AG04449 (cell line): ENCODE measurements around the gene TSPAN9.

Experiments
- CTCF ChIA-PET: fragments of 350-600 bp; formaldehyde crosslinking; extraction: SDS; loops from one replicate; lab custom pipeline; 2021; ENCODE audit warnings: antibody characterized with exemption; lab: Yijun Ruan, JAX
- POLR2A ChIA-PET: fragments of 400-600, 350-600 bp; formaldehyde crosslinking; extraction: SDS; loops from one replicate; lab custom pipeline; 2020; ENCODE audit warnings: antibody characterized with exemption, inconsistent platforms; lab: Yijun Ruan, JAX
- DNase-seq: peaks from one replicate; pipeline ENCODE4 v3.0.0-alpha.2; 2010; ENCODE audit warnings: low read depth, low spot score
- H3K4me3 ChIP-seq: 2 replicates; pipeline ENCODE4 v1.5.1; 2011; ENCODE audit warnings: low read depth, mild to moderate bottlenecking, control low read depth, low read length
- TF ChIP-seq, protein P1 (sequence below): IDR thresholded peaks from one replicate; pipeline ENCODE4 v1.5.1; 2011; ENCODE audit warnings: mild to moderate bottlenecking, moderate library complexity, low read length, control low read depth, inconsistent platforms; ENCODE audit not compliant: insufficient read depth; ENCODE audit errors: missing control alignments

The TSPAN9 gene

DNA sequence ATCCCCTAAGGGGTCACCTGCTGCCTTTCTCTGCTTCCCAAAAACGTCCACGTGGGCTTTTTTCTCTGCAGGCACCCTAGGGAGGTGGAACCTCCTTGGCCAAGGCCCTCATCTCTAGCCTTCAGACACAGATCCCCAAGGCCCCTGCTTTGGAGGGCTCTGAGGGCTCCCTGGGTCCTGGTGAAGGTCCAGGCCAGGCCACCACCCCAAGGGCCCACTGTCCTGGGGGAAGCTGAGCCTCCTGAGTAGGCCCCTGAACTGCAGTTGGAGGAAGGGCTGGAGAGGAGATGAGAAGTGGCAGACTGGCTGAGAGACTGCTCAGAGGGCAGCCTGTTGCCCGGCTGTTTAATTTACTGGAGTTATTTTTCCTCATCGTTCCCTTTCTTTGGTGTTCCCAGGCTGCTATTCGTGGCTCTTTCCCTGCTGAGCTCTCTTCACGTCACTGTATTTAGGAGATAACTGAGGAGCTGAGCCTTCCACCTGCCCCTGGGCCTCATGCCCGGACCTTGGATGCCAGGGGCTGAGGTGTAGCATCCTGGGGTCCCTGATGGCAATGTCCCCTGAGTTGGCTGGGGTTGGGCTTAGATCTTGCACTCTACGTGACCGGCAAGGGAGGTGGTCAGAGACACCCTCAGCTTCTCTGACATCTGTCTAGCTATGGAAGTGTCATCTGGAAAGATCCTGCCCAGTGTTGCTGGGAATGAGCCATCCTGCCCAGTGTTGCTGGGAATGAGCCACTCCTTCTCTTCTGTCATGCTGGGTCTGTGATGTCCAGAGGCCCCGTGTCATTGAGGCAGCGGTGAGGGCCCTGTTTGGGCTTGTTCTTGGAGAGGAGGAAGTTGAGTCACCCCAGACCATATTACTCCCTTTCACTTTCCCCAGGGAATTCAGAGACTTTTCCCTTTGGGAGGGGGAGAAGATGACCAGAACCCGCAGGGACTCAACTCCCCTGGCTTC lies 139.8 kb downstream of the TSPAN9 start:
- no peak overlapping the region for H3K4me3 ChIP-seq
- CTCF ChIA-PET: interaction anchor here (0.6 to 7.4 kb wide), 9 partner anchors 10 to 144 kb away, joined by 3 to 108 read pairs (median 5); no protein-coding TSS in a partner anchor
- POLR2A ChIA-PET: no interaction called here
- TF ChIP-seq, protein P1, sequence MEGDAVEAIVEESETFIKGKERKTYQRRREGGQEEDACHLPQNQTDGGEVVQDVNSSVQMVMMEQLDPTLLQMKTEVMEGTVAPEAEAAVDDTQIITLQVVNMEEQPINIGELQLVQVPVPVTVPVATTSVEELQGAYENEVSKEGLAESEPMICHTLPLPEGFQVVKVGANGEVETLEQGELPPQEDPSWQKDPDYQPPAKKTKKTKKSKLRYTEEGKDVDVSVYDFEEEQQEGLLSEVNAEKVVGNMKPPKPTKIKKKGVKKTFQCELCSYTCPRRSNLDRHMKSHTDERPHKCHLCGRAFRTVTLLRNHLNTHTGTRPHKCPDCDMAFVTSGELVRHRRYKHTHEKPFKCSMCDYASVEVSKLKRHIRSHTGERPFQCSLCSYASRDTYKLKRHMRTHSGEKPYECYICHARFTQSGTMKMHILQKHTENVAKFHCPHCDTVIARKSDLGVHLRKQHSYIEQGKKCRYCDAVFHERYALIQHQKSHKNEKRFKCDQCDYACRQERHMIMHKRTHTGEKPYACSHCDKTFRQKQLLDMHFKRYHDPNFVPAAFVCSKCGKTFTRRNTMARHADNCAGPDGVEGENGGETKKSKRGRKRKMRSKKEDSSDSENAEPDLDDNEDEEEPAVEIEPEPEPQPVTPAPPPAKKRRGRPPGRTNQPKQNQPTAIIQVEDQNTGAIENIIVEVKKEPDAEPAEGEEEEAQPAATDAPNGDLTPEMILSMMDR: no peak
- no peak for DNase-seq

GRCh38 chr12:3217683-3218079 lies 140.5 kb downstream of the TSPAN9 start:
- H3K4me3 ChIP-seq: no peak overlapping the region
- no peak for DNase-seq
- ChIA-PET CTCF (interaction anchor here (1.0 to 7.4 kb wide), 7 partner anchors 11 to 83 kb away, joined by 3 to 108 read pairs (median 9); no protein-coding TSS in a partner anchor), POLR2A (no interaction called here)
- TF ChIP-seq, protein P1: no peak

DNA sequence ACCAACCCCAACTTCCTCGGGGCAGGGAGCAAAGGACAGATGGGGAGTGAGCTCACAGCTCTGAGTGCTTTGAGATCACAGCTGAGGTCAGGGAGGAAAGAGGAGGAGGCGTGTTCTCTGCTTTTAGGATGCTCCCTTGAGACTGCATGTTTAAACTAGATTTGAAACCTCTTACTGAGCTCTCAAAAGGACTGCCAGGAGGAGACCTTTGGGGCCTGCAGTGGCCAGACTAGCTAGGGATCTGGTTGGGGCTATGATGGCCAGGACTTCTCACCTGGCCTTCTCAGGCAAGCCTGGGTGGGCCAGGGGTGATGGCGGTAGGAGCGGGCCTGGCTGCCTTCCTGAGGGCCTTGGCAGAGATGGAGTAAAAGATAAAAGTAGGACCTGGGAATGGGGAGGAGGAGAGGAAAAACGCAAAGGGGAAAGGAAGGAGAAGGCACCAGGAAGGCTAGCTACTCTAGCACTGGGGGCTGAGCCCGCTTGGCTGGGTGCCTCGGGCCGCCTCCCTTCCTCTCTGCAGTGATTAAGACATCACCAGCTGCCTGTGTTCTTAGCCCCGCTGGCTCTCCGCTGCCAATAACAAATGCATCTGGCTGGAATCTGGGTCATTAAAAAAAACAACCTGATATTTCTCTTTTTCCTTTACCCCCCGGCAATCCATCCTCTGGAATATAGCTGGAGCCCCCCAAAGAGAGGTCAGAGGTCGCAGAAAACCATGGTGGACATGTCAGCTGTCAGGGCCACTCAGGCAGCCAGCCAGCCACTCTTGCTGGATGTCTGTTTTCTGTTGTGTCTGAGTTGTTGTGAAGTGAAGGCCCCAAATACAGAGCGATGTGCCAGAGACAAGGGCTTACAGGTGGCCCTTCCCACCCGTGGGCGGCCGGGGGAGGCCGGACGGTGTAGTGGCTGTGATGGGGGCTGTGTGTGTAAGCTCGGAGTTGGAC lies 141.3 kb downstream of the TSPAN9 start:
- TF ChIP-seq, protein P1: no peak
- ChIA-PET CTCF (interaction anchor here (1.0 to 7.4 kb wide), 6 partner anchors 10 to 83 kb away, joined by 3 to 108 read pairs (median 12); no protein-coding TSS in a partner anchor), POLR2A (no interaction called here)
- no peak for DNase-seq
- no peak overlapping the region for H3K4me3 ChIP-seq

DNA sequence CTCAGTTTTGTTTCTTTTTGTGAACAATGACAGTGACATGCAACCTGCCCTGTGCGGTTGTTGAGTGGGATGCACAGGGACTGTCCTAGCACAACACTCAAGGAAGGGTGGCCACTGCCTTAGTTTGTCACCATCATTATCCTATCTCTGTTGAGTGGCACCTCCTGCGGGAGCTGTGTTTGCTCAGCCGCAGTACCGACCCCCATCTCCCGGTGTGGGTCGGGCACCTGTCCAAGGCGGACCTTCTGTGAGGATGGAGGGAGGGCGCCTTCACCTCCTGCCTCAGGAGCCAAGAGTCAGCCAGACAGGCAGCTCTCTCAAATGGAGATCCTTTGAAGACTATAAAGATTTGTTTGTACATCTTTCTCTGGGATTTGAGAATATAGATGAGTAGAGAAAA lies 142.1 kb downstream of the TSPAN9 start:
- CTCF ChIA-PET: interaction anchor here (1.6 to 7.4 kb wide), 5 partner anchors 9 to 84 kb away, joined by 9 to 108 read pairs (median 14); no protein-coding TSS in a partner anchor
- POLR2A ChIA-PET: no interaction called here
- no peak overlapping the region for H3K4me3 ChIP-seq
- no peak for DNase-seq
- TF ChIP-seq, protein P1: no peak

DNA sequence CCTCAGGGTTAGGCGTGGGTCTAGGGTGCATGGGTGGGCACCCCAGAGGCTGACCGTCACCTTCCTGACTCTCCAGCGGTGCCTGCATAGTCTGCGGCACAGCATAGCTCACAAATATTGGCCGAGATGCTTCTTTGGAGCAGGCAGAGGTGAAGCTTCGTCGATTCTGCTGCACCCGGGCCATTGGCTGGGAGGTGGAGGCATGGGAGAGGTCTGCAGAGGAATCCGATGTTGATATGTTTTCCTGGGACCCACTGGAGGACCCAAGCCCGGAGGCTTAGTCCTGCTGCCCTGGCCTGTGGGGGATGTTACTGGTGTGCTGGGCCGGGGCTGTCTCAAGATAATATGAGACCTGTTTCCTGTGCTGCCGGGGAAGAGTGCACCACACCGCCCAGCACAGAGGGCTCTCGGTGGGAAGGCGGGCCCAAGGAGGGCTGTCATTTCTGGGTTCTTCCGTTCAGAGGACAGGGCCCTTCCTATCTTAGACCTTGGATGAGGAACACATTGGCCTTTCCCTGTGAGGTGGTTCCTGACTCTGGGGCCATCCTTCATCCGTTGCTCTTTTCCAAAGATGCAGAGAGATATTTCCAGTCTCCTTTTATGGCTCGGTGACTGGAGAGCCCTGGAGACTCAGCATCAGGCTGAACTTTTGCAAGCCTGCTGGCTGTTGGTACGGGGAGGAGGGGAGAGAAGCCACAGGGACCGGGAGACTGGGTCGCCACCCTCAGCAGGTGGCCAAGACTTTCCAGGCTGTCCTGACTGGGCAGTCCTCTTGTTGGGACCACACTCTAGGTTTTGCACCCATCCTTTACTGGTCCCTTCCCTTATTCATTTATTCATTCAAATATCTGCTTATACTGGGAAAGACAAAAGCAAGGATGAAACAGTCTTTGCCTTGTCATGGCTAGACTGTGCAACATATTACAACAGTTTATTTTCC lies 143.5 kb downstream of the TSPAN9 start:
- POLR2A ChIA-PET: no interaction called here
- TF ChIP-seq, protein P1: no peak
- CTCF ChIA-PET: interaction anchor here (2.4 to 3.2 kb wide), 3 partner anchors 14 to 85 kb away, joined by 11 to 19 read pairs (median 14); no protein-coding TSS in a partner anchor
- no peak overlapping the region for H3K4me3 ChIP-seq
- DNase-seq: no peak
